NCI-H446 (cell line): ENCODE data around the gene FOLR1.
"Not testable (repeated sequence)": the region's sequence is repeated elsewhere in the genome, so short reads cannot be mapped to it uniquely, and the experiment has no call there.

ENCODE experiments used
- DNase-seq, 2 experiments: peaks; one replicate each; lab custom pipeline; 2025; lab: John Stamatoyannopoulos, UW

Gene FOLR1

DNA sequence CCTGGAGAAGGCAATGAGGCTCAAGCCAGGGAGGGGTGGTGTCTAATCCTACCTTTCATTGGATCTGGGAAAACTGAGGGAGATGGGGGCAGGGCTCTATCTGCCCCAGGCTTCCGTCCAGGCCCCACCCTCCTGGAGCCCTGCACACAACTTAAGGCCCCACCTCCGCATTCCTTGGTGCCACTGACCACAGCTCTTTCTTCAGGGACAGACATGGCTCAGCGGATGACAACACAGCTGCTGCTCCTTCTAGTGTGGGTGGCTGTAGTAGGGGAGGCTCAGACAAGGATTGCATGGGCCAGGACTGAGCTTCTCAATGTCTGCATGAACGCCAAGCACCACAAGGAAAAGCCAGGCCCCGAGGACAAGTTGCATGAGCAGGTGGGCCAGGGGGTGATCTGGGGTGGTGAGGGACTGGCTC is at the start of gene FOLR1:
FOLR1 (plus strand) TSS at position 180 of the 421 bp plus-strand sequence; CDS start at position 214, 34 bp downstream.
- no peak for DNase-seq

DNA sequence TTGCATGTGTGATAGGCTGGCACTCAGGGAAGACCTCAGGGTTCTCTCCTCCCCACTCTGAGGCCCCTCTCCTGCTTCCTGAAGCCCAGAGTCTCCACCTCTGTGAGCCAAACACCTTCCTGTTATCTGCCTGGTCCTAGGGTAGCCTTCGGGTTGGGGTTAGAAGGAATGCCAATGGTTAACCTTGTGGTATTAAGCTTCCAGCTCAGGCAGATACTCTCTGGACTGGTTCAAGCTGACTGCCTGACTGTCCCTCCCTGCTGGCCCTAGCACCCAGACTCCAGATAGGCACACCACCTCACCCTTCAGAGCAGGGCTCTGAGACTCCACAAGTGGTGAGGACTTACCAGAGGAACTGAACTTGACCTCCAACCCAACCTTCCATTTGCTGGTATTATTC is 49.4 kb upstream of the FOLR1 start:
- DNase-seq: not testable (repeated sequence)

DNA sequence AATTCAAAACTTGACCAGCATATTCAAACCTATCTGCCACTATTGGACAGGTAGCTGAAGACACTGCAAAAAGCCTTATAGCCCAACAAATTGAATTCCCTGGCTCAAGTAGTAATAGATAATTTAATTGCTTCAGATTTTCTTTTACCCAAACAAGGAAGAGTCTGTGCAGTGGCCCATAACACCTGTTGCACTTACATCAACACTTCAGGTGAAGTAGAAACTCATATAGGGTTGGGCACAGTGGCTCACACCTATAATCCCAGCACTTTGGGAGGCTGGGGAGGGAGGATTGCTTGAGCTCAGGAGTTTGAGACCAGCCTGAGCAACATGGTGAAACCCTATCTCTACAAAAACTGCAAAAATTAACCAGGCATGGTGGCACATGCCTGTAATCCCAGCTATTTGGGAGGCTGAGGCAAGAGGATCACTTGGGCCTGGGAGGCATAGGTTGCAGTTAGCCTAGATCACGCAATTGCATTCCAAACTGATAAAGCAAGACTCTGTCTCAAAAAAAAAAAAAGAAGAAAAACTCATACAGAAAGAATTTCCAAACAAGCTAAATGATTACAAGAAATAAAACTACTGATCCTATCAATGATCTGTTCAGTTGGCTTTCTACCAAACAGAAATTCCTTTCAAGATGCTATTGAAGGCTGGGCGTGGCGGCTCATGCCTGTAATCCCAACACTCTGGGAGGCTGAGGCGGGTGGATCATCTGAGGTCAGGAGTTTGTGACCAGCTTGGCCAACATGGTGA is 47.0 kb upstream of the FOLR1 start:
- DNase-seq: no peak

DNA sequence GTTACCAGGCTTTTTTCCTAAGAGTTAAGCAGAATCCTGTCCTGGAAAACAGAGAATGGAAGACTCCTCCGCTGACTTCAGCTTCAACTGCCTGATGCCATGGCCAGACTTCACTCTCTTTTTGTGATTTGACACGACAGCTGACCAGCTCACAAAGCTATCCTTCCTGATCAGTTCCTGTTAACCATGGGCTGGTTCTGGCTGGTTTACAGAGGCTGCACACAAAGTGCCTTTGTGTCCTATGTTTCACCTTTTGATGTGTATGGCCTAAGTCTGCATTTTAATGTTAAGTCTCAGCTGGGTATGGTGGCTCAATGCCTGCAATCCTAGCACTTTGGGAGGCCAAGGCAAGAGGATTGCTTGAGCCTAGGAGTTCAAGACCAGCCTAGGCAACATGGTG is 45.3 kb upstream of the FOLR1 start:
- no peak for DNase-seq

DNA sequence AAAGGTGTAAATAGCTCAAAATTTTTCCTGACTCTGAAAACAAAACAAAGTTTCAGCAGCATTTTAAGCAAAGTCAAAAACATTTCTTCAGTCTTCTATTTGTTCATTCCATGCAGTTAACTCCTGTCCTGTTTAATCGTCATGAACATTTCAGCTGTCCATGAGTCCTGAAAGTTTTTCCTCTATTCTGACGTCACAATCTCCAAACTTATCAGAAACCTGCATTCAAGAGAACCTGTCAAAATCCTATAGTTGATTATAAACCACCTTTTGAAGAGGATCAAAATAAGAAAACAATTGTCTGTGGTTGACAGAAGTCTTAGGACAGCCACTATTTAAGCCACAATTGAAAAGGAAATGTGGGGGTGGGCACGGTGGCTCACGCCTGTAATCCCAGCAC is 41.1 kb upstream of the FOLR1 start:
- no peak for DNase-seq

DNA sequence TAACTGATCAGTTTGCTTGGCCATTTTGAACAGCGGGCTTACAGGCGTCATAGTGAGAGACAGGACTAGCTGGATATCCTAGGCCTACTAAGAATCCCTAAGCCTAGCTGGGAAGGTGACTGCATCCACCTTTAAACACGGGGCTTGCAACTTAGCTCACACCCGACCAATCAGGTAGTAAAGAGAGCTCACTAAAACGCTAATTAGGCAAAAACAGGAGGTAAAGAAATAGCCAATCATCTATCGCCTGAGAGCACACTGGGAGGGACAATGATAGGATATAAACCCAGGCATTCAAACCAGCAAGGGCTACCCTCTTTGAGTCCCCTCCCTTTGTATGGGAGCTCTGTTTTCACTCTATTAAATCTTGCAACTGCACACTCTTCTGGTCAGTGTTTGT is 38.1 kb upstream of the FOLR1 start:
- DNase-seq: not testable (repeated sequence)

DNA sequence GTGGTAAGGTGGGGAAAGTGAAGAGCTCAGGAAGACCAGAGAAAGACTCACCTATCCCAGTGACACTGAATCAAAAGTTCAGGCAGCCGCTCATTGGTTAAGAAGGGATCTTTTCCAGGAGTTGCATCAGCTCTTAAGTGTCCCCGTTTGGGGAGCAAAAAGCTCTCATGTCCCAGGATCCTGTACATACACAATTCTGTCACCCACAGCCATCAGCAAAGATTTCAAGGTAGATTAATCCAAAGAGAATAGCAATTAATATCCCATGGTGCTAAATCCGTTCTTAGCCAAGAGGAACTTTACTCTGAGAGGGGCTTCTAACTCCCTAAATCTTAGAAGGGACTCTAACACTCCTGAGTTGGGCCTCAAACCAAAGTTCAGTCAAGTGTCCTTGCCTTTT is 37.1 kb upstream of the FOLR1 start:
- no peak for DNase-seq

DNA sequence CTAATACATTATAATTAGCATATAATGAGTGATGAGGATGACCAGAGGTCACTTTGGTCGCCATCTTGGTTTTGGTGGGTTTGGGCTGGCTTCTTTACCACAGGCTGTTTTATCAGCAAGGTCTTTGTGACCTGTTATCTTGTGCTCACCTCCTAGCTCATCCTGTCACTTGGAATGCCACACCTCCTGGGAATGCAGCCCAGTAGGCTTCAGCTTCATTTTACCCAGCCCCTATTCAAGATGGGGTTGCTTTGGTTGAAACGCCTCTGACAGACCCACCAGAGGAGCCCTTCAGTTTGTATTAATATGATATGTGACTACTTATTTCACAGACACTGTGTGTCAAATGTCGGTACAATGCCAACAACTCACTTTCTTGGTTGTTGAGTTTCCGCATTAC is 36.2 kb upstream of the FOLR1 start:
- no peak for DNase-seq

DNA sequence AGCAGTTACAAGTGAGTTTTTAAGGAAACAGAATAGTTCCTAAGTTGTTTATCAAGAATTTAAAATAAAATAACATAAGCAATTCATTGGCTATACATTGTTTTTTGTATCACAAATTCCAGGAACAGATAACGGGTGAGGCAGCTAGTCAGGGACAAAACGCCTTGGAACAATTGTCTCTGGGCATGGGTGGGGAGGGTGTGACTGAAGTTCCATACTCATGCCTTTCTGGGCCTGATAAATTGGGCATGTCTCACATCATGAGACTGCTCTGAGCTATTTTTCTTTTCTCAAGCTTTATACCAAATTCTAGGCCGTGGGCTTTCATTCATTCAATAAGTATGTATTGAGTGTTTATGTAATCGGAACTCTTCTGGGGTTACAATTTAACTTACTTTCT is 34.8 kb upstream of the FOLR1 start:
- no peak for DNase-seq

DNA sequence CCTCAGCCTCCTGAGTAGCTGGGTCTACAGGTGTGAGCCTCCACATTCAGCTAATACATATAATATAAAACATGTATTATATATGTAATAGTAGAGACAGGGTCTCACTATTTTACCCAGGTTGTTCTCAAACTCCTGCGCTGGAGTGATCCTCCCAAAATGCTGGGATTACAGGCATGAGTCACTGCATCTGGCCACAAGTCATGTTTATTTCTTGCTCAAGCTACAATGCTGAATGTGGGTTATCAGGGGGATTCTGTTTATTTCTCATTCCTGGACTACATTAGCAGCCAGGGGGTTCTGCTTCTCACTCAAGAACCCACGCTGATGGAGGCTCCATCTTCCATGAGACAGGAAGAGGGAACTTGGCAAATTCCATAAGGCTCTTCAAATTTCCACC is 31.6 kb upstream of the FOLR1 start:
- DNase-seq: no peak

DNA sequence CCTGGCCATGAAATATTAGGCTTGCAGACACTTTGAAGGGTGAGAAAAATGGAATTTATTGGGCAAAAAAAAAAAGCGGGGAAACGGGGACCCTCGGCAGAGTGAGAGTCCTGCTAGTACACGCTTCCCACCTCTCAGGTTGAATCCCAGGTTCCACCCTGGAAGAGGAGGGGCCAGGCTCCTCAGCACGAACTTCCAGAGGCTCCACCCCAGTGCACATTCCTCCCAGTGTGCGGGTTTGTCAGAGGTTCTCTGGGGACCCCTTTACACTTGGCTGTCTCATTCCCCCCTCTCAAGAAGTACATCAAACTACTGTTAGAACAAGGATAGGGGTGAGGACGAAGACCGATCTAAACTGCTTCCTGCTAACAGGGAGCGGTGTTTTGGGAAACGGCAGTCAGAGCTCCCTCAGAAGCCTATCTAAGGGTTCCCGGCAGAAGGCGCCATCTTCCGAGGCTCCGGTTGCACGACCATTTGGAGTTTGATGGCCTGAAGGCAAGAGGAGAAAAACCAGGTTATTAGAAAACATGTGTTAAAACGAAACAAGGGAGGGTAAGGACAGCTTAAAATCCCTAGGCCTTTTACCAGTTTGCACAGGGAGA is 28.9 kb upstream of the FOLR1 start:
- no peak for DNase-seq

DNA sequence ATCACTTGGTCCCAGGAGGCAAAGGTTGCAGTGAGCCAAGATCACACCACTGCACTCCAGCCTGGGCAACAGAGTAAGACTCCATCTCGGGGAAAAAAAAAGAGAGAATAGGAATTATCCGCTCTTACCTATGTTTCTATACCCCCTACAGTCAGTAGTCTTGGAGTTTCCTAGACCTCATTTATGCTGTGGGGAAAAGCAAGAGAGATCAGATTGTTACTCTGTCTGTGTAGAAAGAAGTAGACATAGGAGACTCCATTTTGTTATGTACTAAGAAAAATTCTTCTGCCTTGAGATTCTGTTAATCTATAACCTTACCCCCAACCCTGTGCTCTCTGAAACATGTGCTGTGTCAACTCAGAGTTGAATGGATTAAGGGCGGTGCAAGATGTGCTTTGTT is 27.8 kb upstream of the FOLR1 start:
- not testable (repeated sequence) for DNase-seq

DNA sequence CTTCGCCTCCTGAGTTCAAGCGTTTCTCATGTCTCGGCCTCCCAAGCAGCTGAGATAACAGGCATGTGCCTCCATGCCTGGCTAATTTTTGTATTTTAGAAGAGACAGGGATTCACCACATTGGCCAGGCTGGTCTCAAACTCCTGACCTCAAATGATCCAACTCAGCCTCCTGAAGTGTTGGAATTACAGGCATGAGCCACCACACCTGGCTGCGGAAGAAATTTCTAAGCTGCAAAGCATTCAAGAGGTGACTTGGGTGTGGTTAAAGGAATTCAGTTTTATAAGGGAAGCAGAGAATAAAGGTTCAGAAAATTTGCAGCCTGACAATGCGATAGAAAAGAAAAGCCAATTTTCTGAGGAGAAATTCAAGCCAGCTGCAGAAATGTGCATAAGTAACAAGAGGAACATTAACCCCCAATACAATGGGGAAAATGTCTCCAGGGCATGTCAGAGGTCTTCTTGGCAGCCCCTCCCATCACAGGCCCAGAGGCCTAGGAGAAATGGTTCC is 22.8 kb upstream of the FOLR1 start:
- not testable (repeated sequence) for DNase-seq

DNA sequence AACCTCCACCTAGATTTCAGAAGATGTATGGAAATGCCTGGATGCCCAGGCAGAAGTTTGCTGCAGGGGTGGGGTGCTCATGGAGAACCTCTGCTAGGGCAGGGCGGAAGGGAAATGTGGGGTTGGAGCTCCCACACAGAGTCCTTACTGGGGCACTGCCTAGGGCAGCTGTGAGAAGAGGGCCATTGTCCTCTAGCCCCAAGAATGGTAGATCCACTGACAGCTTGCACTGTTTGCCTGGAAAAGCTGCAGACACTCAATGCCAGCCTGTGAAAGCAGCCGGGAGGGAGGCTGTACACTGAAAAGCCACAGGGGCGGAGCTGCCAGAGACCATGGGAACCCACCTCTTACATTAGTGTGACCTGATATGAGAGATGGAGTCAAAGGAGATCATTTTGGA is 22.2 kb upstream of the FOLR1 start:
- DNase-seq: not testable (repeated sequence)

DNA sequence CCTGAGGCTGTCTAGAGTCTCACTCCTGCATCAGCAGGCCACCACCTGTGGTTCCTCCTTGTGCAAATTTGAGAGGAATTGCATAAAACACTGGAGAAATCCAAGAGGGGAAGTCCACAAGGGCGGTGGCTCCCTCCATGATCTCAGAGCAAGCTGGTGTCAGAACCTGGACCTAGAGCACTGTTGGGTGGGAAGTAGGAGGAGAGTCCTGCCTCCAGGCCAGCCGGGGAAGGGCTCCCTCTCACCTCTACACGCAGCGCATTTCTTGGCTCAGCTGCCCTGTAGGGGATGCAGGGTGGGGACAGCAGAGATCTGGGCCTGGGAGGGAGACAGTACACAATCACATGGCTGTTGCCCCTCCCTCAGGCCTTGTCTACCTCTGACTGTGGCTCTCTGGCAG is 19.9 kb upstream of the FOLR1 start:
- DNase-seq: not testable (repeated sequence)

DNA sequence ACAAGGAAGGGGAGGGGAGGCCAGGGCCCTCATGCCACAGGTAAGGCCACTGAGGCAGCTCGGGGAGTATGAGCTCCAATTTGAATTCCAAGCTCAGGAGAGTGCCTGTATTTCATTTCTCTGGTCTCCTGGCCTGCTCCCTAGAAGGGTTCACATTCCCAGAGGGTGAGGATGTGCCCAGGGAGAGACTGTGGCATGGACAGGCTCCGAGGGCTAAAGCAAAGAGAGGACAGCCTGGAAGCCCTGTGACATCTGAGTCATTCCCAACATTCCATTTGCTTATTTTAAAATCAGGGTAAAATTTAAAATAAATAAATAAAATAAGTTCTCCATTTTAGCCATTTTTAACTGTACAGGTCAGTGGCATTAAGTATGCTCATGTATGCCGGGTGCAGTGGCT is 18.6 kb upstream of the FOLR1 start:
- DNase-seq: no peak

DNA sequence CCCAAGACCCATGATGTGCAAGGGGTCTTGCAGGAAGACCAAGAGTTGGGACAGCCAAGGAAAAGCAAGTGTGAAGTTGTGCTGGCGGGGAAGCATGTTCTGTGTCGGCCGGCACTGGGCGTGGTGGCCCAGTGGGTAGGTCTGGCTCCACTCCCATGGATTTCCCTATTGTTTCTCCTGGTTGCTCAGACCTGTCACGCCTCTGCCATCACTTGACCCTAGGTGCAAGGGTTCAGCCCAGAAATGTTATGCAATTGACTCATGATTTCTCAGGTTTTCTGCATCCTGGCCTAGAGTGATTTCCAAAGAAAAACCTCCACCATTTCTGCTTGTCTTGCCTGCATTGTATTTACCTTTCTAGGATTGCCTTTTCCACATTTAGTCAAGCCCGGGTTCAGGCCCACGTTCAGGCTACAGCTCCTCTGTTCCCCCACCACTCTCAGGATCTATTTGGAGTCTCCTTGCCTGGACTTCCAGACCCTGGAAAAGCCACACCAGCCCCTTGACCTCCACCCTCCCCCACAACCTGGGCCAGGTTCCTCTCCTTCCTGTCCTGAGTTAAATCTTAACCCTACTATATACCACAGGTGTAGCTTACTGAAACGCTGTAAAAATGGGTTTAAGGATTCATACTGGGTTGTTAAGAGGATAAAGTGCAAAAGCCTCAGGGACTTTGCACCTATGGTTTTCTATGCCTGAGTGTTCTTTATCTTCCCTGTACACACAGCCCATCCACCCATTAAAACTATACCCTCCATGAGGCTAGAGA is 17.5 kb upstream of the FOLR1 start:
- DNase-seq: no peak

DNA sequence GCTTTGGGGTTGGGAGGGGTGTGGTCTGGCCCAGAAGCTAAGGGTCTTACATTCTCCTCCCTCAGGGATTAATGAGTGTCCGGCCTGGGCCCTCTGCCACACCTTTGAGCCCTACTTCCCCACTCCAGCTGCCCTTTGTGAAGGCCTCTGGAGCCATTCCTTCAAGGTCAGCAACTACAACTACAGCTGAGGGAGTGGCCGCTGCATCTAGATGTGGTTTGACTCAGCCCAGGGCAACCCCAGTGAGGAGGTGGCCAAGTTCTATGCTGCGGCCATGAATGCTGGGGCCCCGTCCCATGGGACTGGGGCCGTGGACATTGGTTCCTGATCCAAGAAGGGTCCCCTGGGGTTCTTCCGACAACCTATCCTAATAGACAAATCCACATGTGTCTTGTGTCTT is 14.3 kb upstream of the FOLR1 start:
- DNase-seq: no peak

DNA sequence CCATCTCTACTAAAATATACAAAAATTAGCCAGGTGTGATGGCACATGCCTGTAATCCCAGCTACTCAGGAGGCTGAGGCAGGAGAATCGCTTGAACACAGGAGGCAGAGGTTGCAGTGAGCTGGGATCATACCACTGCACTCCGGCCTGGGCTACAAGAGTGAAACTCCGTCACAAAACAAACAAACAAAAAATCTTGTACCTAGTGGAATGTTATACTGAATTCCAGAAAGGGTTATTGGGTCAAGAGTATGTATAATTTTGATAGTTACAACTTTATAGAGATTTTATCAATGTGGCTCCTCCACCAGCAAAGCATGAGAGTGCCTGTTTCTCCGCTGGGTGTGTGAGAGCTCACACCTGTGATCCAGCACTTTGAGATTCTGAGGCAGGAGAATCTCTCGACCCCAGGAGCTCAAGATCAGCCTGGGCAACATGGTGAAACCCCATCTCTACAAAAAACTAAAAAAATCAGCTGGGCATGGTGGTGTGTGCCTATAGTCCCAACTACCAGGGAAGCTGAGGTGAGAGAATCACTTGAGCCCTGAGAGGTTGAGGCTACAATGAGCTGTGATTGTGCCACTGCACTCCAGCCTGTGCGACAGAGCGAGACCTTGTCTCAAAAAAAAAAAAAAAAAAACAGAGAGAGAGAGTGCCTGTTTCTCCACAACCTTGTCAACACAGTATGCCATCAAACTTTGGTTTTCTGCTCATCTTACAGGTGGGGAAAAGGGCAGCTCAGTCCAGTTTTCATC is 12.7 kb upstream of the FOLR1 start:
- DNase-seq: no peak

DNA sequence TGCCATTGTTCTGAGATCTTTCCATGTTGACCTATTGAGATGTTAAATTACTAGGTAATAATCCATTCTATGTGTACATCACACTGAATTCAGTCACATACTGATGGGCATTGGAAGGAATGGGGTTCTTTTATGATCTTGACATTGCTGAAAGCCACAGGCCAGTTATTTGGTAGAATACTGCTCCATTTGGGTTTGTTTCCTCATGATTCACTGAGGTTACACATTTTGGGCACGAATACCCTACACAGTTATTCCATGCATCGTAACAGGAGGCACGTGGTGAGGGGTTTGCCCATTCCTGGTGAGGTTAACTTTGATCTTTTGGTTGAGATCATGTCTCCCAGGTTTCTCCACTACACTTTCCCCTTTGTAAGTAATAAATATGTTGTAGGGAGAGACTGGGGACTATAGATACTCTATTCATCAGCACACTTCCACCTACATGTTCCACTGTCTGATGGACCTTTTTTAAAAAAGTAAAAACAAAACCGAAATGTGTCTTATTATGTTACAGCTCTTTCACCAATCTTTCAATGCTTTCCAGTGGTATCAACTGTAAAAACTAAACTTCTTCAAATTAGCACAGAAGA is 12.0 kb upstream of the FOLR1 start:
- no peak for DNase-seq

DNA sequence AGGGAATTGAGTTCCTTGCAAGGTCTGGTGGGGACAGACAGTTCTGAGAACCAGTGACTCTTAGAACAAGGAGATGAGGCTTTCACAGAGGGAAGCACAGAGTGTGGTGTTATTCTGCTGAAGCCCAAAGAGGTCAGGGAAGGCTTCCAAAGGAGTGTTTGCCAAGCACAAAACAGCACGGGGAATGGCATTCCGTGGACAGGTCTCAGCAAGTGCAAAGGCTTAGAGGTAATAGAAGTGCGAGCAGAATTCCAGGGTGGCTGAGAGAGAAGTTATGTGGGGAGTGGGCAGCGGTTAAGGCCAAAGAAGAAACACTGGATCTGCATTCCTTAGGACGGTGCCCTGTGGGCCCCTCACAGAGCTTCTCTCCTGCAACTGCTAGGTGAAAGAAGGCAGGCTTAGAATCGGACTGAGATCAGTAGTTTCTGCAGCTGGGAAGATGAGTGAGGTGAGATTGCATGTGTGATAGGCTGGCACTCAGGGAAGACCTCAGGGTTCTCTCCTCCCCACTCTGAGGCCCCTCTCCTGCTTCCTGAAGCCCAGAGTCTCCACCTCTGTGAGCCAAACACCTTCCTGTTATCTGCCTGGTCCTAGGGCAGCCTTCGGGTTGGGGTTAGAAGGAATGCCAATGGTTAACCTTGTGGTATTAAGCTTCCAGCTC is 10.9 kb upstream of the FOLR1 start:
- not testable (repeated sequence) for DNase-seq
